Limb (tissue), 2 donors: Measurements from ENCODE around the gene FADD.
"Not testable (repeated sequence)": the region's sequence is repeated elsewhere in the genome, so short reads cannot be mapped to it uniquely, and the experiment has no call there.

ENCODE experiments used
- DNase-seq, 2 donors: peaks; one replicate each; pipeline ENCODE4 v3.0.0-alpha.2; 2016; ENCODE audit errors: extremely low spot score in 2 of 2

FADD gene

GRCh38 chr11:70180906-70181305, 22.2 kb upstream of the FADD start:
- no peak for DNase-seq

- no peak for DNase-seq
These were observed 20.8 kb upstream of the FADD start for GRCh38 chr11:70182266-70182665.

- DNase-seq = no peak
These were observed 20.1 kb upstream of the FADD start for GRCh38 chr11:70183032-70183431.

- DNase-seq = no peak
These were observed 19.5 kb upstream of the FADD start for GRCh38 chr11:70183483-70184176.

GRCh38 chr11:70184396-70184795, 18.7 kb upstream of the FADD start:
- DNase-seq = no peak

GRCh38 chr11:70185348-70186055, 17.6 kb upstream of the FADD start:
- DNase-seq = no peak

GRCh38 chr11:70186420-70186819, 16.7 kb upstream of the FADD start:
- DNase-seq = no peak

- no peak for DNase-seq
These were observed 16.2 kb upstream of the FADD start for GRCh38 chr11:70186936-70187335.

- no peak for DNase-seq
These were observed 15.3 kb upstream of the FADD start for GRCh38 chr11:70187771-70188170.

GRCh38 chr11:70189622-70190021, 13.5 kb upstream of the FADD start:
- no peak for DNase-seq

GRCh38 chr11:70191495-70192140, 11.5 kb upstream of the FADD start:
- DNase-seq = peak; percentile 49 to 87

- no peak for DNase-seq
These were observed 10.3 kb upstream of the FADD start for GRCh38 chr11:70192666-70193410.

GRCh38 chr11:70193411-70194292, 9.4 kb upstream of the FADD start:
- DNase-seq = no peak

- DNase-seq = no peak
These were observed 8.0 kb upstream of the FADD start for GRCh38 chr11:70194792-70195791.

- DNase-seq = no peak
These were observed 2.8 kb upstream of the FADD start for GRCh38 chr11:70200212-70200844.

- not testable (repeated sequence) for DNase-seq
These were observed 2.0 kb upstream of the FADD start for GRCh38 chr11:70201047-70201446.

GRCh38 chr11:70201882-70202861, 924 bp upstream of the FADD start:
- no peak for DNase-seq
